ENCODE results near the gene AK2. TPM values are rescaled to one million over a fixed set of nuclear protein-coding genes. Genes with fewer than 3 reads are reported as not detected.

AK2 gene
- total RNA-seq, 2 donors from 2014 or later, result 114 to 118 TPM

GRCh38 chr1:33015216-33015615, 21.5 kb downstream of the AK2 start:
- Mint-ChIP-seq H3K27ac (no peak overlapping the region), H3K36me3 (ENCODE audit: low read depth) (peaks cover 69% of the 10 kb centered on the region), H3K9me3 (no peaks in the 10 kb centered on the region), H3K27me3 (ENCODE audit: insufficient read depth) (no peaks in the 10 kb centered on the region), H3K4me1 (peaks cover 9% of the 10 kb centered on the region), H3K4me3 (no peak overlapping the region)
- no peak overlapping the region for H3K4me3 ChIP-seq (ENCODE audit: low read length)
- H3K9me3 ChIP-seq (ENCODE audit: control insufficient read depth, low read length), result no peaks in the 10 kb centered on the region
- no peaks in the 10 kb centered on the region for H3K4me1 ChIP-seq (ENCODE audit: control insufficient read depth, insufficient read depth, low read length)
- no peak for DNase-seq
- no peaks in the 10 kb centered on the region for H3K27me3 ChIP-seq (ENCODE audit: control insufficient read depth, insufficient read depth, low read length, poor library complexity, severe bottlenecking)
- H3K36me3 ChIP-seq (ENCODE audit: control insufficient read depth, insufficient read depth, low read length), result peaks cover 74% of the 10 kb centered on the region
- no peak overlapping the region for H3K27ac ChIP-seq (ENCODE audit: low read depth, low read length)
- 95 to 100% methylated on average over 1 to 2 of the region's 2 CpGs for WGBS, 2 experiments (ENCODE audit: insufficient coverage in 1 of 2, insufficient read length in 1 of 2)
- no peak for TF ChIP-seq CTCF (conservative IDR thresholded peaks at IDR 0.05)
- H3K9ac ChIP-seq (ENCODE audit: extremely low read depth, low read length, poor library complexity, severe bottlenecking), result no peak overlapping the region

DNA sequence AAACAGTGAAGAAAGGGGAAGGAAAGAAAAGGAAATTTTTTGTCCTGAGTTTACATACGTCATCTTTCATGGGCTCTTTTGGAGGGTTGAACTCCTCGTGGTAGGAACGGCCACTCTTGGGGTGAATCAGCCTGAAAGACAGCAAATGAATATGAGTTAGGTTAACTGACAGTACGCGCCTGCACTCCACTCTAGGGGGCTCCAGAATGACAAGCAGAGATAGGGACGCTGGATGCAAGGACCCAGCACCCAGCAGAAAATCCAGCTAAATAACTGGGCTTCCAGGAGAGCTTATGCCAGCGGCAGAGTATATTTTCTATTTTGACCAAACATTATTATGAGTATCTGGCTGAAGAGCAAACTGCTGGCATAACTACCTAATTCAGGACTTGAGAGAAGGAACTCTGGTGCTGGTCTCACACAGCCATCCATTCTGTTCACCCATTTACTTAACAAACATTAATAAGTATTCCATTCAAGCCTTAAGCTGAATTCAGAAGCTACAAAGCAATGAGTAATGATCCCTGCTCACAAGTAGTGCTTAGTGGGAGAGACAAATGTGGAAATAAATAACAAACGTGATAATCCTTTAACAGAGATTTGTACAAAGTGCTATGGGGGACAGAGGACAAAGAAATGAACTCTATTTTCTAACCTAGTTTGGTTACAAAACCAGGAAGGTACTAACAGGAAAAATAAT, 22.1 kb downstream of the AK2 start:
- Mint-ChIP-seq H3K9me3 (no peaks in the 10 kb centered on the region), H3K4me1 (peaks cover 15% of the 10 kb centered on the region), H3K4me3 (no peak overlapping the region), H3K36me3 (ENCODE audit: low read depth) (peaks cover 65% of the 10 kb centered on the region), H3K27ac (no peak overlapping the region), H3K27me3 (ENCODE audit: insufficient read depth) (no peaks in the 10 kb centered on the region)
- H3K27ac ChIP-seq (ENCODE audit: low read depth, low read length), result no peak overlapping the region
- WGBS, 2 experiments (ENCODE audit: insufficient coverage in 1 of 2, insufficient read length in 1 of 2), result 85 to 91% methylated on average over 6 to 8 of the region's 8 CpGs
- peaks cover 68% of the 10 kb centered on the region for H3K36me3 ChIP-seq (ENCODE audit: control insufficient read depth, insufficient read depth, low read length)
- H3K4me1 ChIP-seq (ENCODE audit: control insufficient read depth, insufficient read depth, low read length), result no peaks in the 10 kb centered on the region
- no peaks in the 10 kb centered on the region for H3K9me3 ChIP-seq (ENCODE audit: control insufficient read depth, low read length)
- peak; percentile 56 for TF ChIP-seq CTCF (conservative IDR thresholded peaks at IDR 0.05)
- H3K27me3 ChIP-seq (ENCODE audit: control insufficient read depth, insufficient read depth, low read length, poor library complexity, severe bottlenecking), result no peaks in the 10 kb centered on the region
- H3K4me3 ChIP-seq (ENCODE audit: low read length), result no peak overlapping the region
- no peak overlapping the region for H3K9ac ChIP-seq (ENCODE audit: extremely low read depth, low read length, poor library complexity, severe bottlenecking)
- no peak for DNase-seq

DNA sequence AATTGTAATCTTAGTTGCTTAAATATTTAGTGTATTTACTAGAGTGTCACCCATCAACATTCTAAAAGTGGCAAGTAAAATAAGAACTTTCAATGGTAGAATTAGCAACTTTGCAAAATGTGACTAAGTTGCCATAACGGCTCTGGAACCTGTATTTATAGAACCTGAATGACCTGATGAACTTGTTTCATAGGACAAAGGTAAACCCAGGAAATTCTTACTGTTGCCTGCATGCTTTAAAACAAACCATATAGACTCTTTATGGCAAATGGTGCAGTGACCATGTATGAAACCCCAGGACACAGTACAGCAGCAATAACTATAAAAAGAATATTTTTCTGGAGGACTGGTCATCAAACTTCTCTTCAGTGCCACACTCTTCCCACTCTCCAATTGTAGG, 22.9 kb downstream of the AK2 start:
- peaks cover 24% of the 10 kb centered on the region for H3K4me1 Mint-ChIP-seq

More for the DNA sequence above, 22.9 kb downstream of the AK2 start:
- Histone ChIP-seq H3K27me3 (ENCODE audit: control insufficient read depth, insufficient read depth, low read length, poor library complexity, severe bottlenecking) (no peaks in the 10 kb centered on the region), H3K4me1 (ENCODE audit: control insufficient read depth, insufficient read depth, low read length) (peaks cover 8% of the 10 kb centered on the region), H3K36me3 (ENCODE audit: control insufficient read depth, insufficient read depth, low read length) (peaks cover 60% of the 10 kb centered on the region), H3K27ac (ENCODE audit: low read depth, low read length) (no peak overlapping the region), H3K9ac (ENCODE audit: extremely low read depth, low read length, poor library complexity, severe bottlenecking) (no peak overlapping the region), H3K9me3 (ENCODE audit: control insufficient read depth, low read length) (no peaks in the 10 kb centered on the region), H3K4me3 (ENCODE audit: low read length) (no peak overlapping the region)
- Mint-ChIP-seq H3K27ac (no peak overlapping the region), H3K4me3 (no peak overlapping the region), H3K36me3 (ENCODE audit: low read depth) (peaks cover 57% of the 10 kb centered on the region), H3K9me3 (no peaks in the 10 kb centered on the region), H3K27me3 (ENCODE audit: insufficient read depth) (no peaks in the 10 kb centered on the region)
- TF ChIP-seq CTCF (conservative IDR thresholded peaks at IDR 0.05), result no peak
- no peak for DNase-seq
- WGBS, 2 experiments (ENCODE audit: insufficient coverage in 1 of 2, insufficient read length in 1 of 2), result 95 to 100% methylated on average over 1 of the region's 1 CpG
